K562 (cell line): ENCODE measurements around the gene WDR90. TPM values are rescaled to one million over a fixed set of nuclear protein-coding genes. Genes with fewer than 3 reads are reported as not detected.

Source experiments
- CBFB ChIP-seq: sonication (generic); formaldehyde crosslinking; IDR thresholded peaks from 2 replicates; pipeline ENCODE4 v1.4.0; 2020; ENCODE audit warnings: mild to moderate bottlenecking, missing genetic modification reagents
- CHCHD3 ChIP-seq: fragments of 250-450 bp; sonication (Bioruptor Pico); IDR thresholded peaks from 2 replicates; pipeline ENCODE4 v2.1.2; 2022; ENCODE audit warnings: mild to moderate bottlenecking
- ESRRB ChIP-seq: fragments of 250-450 bp; sonication (Bioruptor Pico); IDR thresholded peaks from 2 replicates; pipeline ENCODE4 v1.5.0; 2020; ENCODE audit warnings: mild to moderate bottlenecking, moderate library complexity, borderline replicate concordance
- HDAC1 ChIP-seq, 2 experiments: fragments of 450-650 bp; IDR thresholded peaks; 2 replicates each; pipeline ENCODE4 v1.6.1; 2016 to 2017; ENCODE audit warnings: inconsistent platforms in 1 of 2, mild to moderate bottlenecking in 1 of 2, moderate library complexity in 1 of 2
- HLTF ChIP-seq: fragments of 450-650 bp; IDR thresholded peaks from 2 replicates; pipeline ENCODE4 v1.6.1; 2016
- ILK ChIP-seq: fragments of 450-650 bp; IDR thresholded peaks from 2 replicates; pipeline ENCODE4 v1.6.1; 2016; ENCODE audit warnings: missing genetic modification characterization, low read depth, mild to moderate bottlenecking, missing compliant biosample characterization, moderate library complexity, borderline replicate concordance
- JUND ChIP-seq, 2 experiments: IDR thresholded peaks; 2 replicates in 1 of 2; 3 replicates in 1 of 2; pipeline ENCODE4 v1.6.1; 2011; ENCODE audit warnings: borderline replicate concordance in 2 of 2, low read depth in 2 of 2, low read length in 2 of 2, improper control_type of control experiment in 1 of 2, missing biosample characterization in 1 of 2, missing genetic modification characterization in 1 of 2, missing genetic modification reagents in 1 of 2
- KAT7 ChIP-seq: sonication (generic); formaldehyde crosslinking; IDR thresholded peaks from 2 replicates; pipeline ENCODE4 v1.8.0; 2022; ENCODE audit warnings: missing genetic modification reagents, mild to moderate bottlenecking, borderline replicate concordance
- MNT ChIP-seq, 2 experiments: fragments of 450-650 bp; conservative IDR thresholded peaks; 2 replicates each; pipeline ENCODE4 v1.6.1; 2017; ENCODE audit warnings: mild to moderate bottlenecking in 2 of 2, moderate library complexity in 2 of 2
- MTA3 ChIP-seq: fragments of 450-650 bp; formaldehyde crosslinking; IDR thresholded peaks from 2 replicates; pipeline ENCODE4 v1.6.1; 2017; ENCODE audit warnings: mild to moderate bottlenecking, borderline replicate concordance
- NR3C1 ChIP-seq: sonication (generic); formaldehyde crosslinking; IDR thresholded peaks from 2 replicates; pipeline ENCODE4 v1.8.1; 2022; ENCODE audit warnings: missing genetic modification reagents
- POLR2A ChIP-seq: fragments of 450-650 bp; conservative IDR thresholded peaks from 2 replicates; pipeline ENCODE4 v1.6.1; 2016
- PTBP1 ChIP-seq: fragments of 200-400 bp; formaldehyde crosslinking; IDR thresholded peaks from 2 replicates; pipeline ENCODE4 v1.6.1; 2017; ENCODE audit warnings: low read depth, low read length
- RBFOX2 ChIP-seq: fragments of 200-400 bp; formaldehyde crosslinking; IDR thresholded peaks from 2 replicates; pipeline ENCODE4 v1.6.1; 2017; ENCODE audit warnings: low read depth, mild to moderate bottlenecking, low read length, moderate library complexity
- ZBTB1 ChIP-seq: sonication (generic); formaldehyde crosslinking; IDR thresholded peaks from 2 replicates; pipeline ENCODE4 v1.8.1; 2023; ENCODE audit warnings: missing genetic modification reagents, low read depth, mild to moderate bottlenecking, borderline replicate concordance
- ZBTB7A ChIP-seq: IDR thresholded peaks from 2 replicates; pipeline ENCODE4 v1.6.1; 2011; ENCODE audit warnings: low read depth, mild to moderate bottlenecking, low read length, moderate library complexity, borderline replicate concordance; ENCODE audit not compliant: control insufficient read depth
- polyA plus RNA-seq, 8 experiments: library from polyadenylated mRNA; depleted of rRNA in 4 of 8; stranded (reverse) in 5 of 8; unstranded in 3 of 8; fragments of >200 nt; fragmentation: Nextera tagmentation in 2 of 8; fragmentation: Illumina TruSeq in 1 of 8; extraction: Ambion mirVana in 2 of 8; extraction: Trizol in 1 of 8; gene quantifications; 2 replicates each; pipeline versions ENCODE4 v1.2.1 to v1.2.3, GENCODE V29; 2011 to 2014; ENCODE audit warnings: inconsistent platforms in 1 of 8, missing spikeins in 1 of 8
- total RNA-seq, 7 experiments: library from RNA; depleted of rRNA in 6 of 7; stranded (reverse); fragments of >200 nt in 6 of 7; fragmentation: Illumina TruSeq in 2 of 7; extraction: Trizol in 2 of 7; gene quantifications; 2 replicates each; pipeline versions ENCODE4 v1.2.1 to v1.2.3, GENCODE V29; 2011 to 2021; ENCODE audit warnings: low replicate concordance in 1 of 7
- TF ChIP-seq, protein P1 (sequence below): sonication (generic); formaldehyde crosslinking; IDR thresholded peaks from 2 replicates; pipeline ENCODE4 v1.8.0; 2022; ENCODE audit warnings: mild to moderate bottlenecking, missing genetic modification reagents, borderline replicate concordance
- TF ChIP-seq, protein P2 (sequence below): sonication (generic); formaldehyde crosslinking; IDR thresholded peaks from 2 replicates; pipeline ENCODE4 v1.9.0; 2022; ENCODE audit warnings: mild to moderate bottlenecking, missing genetic modification reagents
- TF ChIP-seq, protein P3 (sequence below), 3 experiments: IDR thresholded peaks in 2 of 3; conservative IDR thresholded peaks in 1 of 3; 2 replicates each; pipeline ENCODE4 v1.5.1; 2011 to 2012; ENCODE audit warnings: low read length in 3 of 3, mild to moderate bottlenecking in 3 of 3, control low read depth in 2 of 3, improper control_type of control experiment in 1 of 3, inconsistent platforms in 1 of 3, low read depth in 1 of 3, mixed read lengths in 1 of 3, moderate library complexity in 1 of 3; ENCODE audit not compliant: insufficient read depth in 2 of 3
- TF ChIP-seq, protein P4 (sequence below): fragments of 450-650 bp; IDR thresholded peaks from one replicate; pipeline ENCODE4 v1.6.1; 2018; ENCODE audit warnings: mild to moderate bottlenecking, moderate library complexity; ENCODE audit not compliant: partially characterized antibody

WDR90 gene
- total and polyA plus RNA-seq, 9 of the 15 experiments (the other 6 are each of a cell fraction or from before 2014, with no cell fraction given), result 0.44 to 12.6 (median 3.3) TPM

- TF ChIP-seq, protein P1, sequence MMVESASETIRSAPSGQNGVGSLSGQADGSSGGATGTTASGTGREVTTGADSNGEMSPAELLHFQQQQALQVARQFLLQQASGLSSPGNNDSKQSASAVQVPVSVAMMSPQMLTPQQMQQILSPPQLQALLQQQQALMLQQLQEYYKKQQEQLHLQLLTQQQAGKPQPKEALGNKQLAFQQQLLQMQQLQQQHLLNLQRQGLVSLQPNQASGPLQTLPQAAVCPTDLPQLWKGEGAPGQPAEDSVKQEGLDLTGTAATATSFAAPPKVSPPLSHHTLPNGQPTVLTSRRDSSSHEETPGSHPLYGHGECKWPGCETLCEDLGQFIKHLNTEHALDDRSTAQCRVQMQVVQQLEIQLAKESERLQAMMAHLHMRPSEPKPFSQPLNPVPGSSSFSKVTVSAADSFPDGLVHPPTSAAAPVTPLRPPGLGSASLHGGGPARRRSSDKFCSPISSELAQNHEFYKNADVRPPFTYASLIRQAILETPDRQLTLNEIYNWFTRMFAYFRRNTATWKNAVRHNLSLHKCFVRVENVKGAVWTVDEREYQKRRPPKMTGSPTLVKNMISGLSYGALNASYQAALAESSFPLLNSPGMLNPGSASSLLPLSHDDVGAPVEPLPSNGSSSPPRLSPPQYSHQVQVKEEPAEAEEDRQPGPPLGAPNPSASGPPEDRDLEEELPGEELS (CRISPR knock-in tag), result no peak
- TF ChIP-seq PTBP1 (no peak), NR3C1 (CRISPR knock-in tag) (no peak), CBFB (CRISPR knock-in tag) (0 out of 2 replicates have a peak, but pooled peaks have one; percentile 15), ILK (tag) (no peak), HDAC1 (IDR thresholded peaks at IDR 0.05) (peak in 1 of 2 experiments; percentile 30; a peak in 1 of 4 replicates), MTA3 (peak; percentile 29; the same call in 1 of the 2 replicates), RBFOX2 (peak; percentile 8), ESRRB (no peak), KAT7 (CRISPR knock-in tag) (no peak), JUND (IDR thresholded peaks at IDR 0.05; ENCODE audit: borderline replicate concordance, low read depth, low read length) (no peak), JUND (tag; IDR thresholded peaks at IDR 0.05; ENCODE audit: borderline replicate concordance, low read depth, low read length) (no peak), ZBTB7A (no peak), HLTF (0 out of 2 replicates have a peak, but pooled peaks have one; percentile 25), POLR2A (peak; percentile 61; the same call in 1 of the 2 replicates), ZBTB1 (CRISPR knock-in tag) (no peak), MNT (conservative IDR thresholded peaks at IDR 0.05) (peak in 1 of 2 experiments; percentile 12; a peak in 1 of 4 replicates), CHCHD3 (no peak)
- TF ChIP-seq, protein P2, sequence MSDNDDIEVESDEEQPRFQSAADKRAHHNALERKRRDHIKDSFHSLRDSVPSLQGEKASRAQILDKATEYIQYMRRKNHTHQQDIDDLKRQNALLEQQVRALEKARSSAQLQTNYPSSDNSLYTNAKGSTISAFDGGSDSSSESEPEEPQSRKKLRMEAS (CRISPR knock-in tag), result peak; percentile 50; the same call in 1 of the 2 replicates
- TF ChIP-seq, protein P3, sequence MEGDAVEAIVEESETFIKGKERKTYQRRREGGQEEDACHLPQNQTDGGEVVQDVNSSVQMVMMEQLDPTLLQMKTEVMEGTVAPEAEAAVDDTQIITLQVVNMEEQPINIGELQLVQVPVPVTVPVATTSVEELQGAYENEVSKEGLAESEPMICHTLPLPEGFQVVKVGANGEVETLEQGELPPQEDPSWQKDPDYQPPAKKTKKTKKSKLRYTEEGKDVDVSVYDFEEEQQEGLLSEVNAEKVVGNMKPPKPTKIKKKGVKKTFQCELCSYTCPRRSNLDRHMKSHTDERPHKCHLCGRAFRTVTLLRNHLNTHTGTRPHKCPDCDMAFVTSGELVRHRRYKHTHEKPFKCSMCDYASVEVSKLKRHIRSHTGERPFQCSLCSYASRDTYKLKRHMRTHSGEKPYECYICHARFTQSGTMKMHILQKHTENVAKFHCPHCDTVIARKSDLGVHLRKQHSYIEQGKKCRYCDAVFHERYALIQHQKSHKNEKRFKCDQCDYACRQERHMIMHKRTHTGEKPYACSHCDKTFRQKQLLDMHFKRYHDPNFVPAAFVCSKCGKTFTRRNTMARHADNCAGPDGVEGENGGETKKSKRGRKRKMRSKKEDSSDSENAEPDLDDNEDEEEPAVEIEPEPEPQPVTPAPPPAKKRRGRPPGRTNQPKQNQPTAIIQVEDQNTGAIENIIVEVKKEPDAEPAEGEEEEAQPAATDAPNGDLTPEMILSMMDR (IDR thresholded peaks at IDR 0.05 in 2 of 3, conservative IDR thresholded peaks at IDR 0.05 in 1 of 3; ENCODE audit: insufficient read depth in 2 of 3, low read depth in 1 of 3, low read length in 3 of 3), result peak in 1 of 3 experiments; percentile 24; a peak in 1 of 6 replicates
- TF ChIP-seq, protein P4, sequence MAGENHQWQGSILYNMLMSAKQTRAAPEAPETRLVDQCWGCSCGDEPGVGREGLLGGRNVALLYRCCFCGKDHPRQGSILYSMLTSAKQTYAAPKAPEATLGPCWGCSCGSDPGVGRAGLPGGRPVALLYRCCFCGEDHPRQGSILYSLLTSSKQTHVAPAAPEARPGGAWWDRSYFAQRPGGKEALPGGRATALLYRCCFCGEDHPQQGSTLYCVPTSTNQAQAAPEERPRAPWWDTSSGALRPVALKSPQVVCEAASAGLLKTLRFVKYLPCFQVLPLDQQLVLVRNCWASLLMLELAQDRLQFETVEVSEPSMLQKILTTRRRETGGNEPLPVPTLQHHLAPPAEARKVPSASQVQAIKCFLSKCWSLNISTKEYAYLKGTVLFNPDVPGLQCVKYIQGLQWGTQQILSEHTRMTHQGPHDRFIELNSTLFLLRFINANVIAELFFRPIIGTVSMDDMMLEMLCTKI, result no peak
Observed at GRCh38 chr16:661184-661821, 12.1 kb downstream of the WDR90 start (continued).
